CMK (cell line): Measurements from ENCODE around the gene HOXA9.

Experiments used
- DNase-seq: peaks from one replicate; pipeline ENCODE4 v3.0.0-alpha.2; 2010; ENCODE audit warnings: low read depth

The HOXA9 gene

DNA sequence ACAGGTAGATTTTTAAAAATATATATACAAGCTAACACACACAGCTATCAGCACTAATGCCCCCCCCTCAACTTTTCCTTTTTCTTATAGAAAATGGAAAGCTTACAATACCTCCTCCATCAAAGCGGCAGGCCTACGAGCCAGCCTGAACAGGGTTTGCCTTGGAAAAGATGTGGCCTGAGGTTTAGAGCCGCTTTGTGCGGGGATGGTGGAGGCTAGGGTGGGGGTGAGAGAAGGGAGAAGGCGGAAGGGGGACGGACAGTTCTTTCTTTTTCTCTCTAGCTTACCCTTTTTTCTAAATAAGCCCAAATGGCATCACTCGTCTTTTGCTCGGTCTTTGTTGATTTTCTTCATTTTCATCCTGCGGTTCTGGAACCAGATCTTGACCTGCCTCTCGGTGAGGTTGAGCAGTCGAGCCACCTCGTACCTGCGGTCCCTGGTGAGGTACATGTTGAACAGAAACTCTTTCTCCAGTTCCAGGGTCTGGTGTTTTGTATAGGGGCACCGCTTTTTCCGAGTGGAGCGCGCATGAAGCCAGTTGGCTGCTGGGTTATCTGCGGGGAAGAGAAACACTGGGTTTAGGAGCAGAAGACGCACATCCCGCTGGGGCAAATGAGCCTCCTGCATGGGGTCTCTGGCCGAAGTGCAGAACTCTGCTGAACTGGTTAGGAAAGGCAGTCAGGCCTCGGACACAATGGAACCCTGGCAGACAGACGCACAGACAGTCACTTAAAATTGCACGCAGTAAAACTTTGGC lies 1.9 kb downstream of the HOXA9 start:
- DNase-seq = no peak

DNA sequence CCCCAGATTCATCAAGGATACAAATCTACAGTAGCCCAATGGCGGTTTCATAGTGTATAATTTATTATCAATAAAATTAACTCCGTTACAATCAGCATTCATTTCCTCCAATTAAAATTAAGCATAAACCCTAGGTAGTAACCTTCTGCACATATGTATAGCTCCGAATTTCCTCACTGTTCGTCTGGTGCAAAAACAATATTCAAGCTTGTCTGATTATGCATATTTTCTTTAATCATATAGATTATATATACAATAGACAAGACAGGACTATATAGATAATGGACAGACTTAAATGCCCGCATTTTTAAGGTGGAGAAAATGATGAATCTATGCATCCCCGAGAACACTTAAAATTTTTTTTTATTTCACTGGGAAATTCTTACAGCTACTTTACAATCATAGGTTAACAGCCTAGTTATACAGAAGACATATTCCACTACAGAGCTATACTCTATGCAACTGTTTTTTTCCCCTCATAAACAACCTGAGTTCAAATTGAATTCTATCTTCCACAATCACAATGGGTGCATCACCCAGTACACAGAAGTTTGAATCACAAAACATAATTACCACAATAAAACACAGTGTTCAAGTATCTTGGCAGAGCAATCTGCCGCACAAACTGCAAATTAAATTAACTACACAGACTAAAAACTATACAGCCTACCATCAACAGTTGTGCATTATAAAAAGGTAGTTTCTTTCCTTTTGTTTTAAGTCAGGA lies 2.6 kb downstream of the HOXA9 start:
- no peak for DNase-seq

GRCh38 chr7:27161721-27162560 lies 3.4 kb downstream of the HOXA9 start:
- no peak for DNase-seq

GRCh38 chr7:27161214-27161720 lies 4.1 kb downstream of the HOXA9 start:
- DNase-seq = no peak

DNA sequence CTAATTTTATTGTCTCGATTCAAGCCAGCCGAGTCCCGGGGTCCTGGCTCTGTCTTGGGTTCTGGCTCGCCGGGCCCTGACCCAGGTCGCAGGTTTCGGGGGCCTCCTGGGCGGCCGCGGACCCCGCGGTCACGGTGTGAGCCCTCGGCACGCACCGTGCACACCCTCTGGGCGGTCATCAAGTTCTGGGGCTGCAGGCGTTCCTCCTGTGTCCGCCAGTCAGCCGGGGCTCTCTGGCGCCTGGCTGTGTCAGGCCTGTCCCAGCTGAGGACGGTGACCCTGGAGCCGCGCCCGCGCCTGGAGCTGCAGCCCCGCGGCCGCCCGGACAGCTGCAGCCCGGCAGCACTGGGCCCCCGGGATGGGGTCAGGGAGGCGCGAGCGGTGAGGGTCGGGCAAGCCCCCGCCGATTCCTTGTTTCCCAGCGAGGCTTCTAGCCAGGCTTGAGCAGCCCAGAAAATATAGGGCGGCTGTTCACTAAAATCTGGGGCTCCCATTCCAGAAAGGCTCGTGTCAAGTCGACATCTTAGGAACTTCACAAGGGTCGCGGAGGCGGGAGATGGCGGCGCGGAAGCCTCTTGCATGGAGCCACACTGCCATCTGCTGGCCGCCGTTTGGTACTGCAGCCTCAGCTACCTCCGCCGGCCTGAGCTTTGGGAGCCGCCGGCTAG lies 4.7 kb downstream of the HOXA9 start:
- no peak for DNase-seq

GRCh38 chr7:27160145-27160545 lies 5.2 kb downstream of the HOXA9 start:
- no peak for DNase-seq

DNA sequence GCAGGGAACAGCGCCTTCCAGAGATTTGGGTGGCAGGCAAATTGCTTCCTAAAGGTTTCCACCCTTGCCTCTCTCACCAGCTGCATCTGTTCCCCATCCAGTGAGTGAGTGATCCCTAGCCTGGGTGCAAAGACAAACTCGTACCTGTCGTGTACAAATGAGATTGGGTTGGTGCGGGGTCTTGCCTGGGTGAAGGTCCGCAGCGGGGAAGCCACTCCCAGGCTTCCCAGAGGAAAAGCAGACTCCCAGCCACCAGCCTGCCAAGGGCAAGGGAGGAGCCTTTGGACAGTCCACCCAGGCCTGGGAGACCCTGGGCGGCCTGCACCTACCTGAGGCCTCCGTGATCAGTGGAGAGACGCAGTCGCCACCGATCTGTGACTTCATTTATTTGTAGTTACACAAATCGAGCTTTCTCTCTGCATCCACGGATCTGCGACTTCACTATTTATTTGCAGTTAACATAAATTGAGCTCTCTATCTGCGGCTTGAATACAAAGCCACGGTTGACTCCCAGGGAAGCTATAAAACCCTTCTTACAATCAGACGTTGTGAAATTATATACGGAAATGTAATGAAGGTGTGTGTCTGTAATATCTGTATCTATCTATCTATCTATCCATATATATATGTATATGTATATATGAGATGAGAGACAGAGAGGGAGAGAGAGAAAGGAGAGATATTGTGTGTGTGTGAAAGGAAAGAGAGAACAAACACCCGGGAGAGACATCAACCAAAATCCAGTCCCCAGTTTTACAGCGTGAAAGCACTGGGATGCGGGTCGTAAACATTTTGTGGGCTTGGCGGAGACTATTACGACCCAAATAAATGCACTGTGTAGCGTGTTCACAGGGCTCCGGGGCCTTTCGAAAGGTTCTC lies 5.8 kb downstream of the HOXA9 start:
- no peak for DNase-seq

DNA sequence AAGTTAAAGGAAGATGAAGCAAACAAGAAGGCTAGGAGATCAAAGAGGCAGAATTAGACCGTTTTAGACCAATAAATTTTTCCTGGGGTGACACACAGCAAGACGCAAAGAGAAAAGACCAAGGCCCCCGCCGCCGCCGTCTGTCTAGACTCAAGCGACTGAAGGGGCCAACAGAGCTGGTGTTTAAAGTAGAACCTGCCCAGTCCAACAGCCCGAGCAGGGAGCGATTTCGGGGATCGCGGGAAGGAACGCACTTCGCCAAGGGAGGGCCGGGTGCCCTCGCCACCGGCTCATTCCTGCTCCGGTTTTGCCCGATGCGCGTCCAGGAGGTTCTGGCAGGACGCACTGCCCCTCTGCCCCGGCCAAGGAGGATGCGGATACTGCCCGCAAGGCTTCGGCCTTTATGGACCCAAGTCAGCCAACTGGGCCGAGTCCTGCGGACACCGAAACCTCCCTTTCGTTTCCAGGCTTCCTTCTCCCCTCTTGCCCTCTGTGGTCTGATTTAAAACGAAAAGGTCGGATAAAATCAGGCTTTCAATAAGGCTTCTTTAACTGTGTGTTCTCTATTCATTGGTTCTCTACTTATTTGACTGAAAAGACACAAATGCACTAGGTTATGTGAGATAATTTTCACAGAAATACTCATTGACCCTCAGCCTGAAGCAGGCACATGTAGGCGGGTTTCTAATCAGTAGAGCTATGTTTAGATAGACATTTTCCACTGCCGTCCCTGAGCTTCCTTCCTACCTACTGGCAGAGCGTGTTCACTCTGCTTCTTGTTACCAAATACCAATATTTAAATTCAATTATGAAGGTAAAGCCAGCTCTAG lies 6.7 kb downstream of the HOXA9 start:
- no peak for DNase-seq

DNA sequence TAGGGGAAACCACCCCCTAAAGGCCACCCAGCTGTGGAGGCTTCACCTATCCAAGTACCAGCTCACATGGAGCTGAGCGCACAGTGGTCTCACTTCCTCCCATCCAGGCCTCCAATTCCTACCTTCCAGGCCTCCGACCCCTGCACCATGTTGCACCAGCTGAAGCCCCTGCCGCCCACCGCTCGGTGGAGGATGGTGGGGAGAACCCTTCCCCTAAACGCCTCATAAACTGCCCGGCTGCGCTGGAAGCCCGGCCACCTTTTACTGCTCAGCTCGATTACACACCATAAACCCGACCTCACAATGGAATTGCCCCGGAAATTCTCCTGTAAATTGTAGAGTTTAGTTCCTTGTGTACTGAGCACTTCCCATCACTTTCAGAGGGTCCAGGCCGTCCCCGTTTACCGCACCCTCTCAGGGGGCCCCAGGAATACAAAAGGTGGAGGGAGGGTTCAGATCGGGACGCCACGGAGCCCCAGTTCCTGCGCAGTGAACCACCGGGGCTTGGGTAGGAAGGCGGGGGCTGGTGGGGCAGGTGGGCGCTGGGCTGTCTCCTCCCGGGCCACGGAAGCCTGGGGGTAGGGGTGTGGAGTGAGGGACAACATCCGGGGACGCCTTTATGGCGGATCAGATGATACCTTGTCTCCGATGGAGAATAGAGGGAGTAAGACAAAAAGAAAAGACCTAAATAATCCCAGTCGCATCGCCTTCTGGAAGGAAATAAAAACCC lies 7.5 kb downstream of the HOXA9 start:
- no peak for DNase-seq

DNA sequence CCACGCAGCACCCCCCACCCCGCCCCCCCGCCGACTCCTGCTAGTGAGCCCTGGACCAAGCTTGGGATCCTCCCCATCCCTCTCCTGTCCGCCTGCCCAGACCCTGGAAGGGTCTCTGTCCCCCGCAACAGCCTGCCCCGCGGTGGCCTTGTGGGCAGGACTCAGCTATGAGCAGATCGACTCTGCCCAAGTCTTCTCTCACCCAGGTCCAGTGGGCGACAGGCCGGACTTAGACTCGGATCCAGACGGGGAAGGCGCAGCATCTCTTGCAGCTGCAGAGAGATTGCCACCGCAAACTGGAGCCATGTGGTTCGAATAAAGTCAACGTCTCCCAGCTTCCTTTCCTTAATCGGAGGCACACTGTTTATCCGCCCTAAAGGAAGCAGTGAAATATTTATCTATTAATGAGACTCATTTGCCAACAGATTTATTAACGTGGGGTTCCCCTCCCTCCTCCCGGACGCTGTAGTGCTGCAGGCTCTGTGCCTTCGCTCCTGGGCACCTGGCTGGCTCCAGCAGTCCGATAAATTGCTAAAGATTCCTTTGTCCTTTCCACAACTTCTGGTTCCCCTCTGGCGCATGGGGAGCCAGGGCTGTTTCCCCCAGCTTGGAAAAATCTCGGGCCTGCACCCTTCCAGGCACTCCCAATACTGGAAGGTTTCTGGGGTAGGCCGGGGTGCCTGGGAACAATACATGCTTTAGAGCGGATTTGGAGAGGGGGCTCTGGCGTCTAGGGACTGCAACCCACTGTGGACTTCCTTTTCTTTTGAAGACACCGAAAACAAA lies 8.2 kb downstream of the HOXA9 start:
- DNase-seq = no peak

- DNase-seq = no peak
These were observed 8.8 kb downstream of the HOXA9 start, which contains the start of gene HOXA7 for GRCh38 chr7:27156508-27156898. Gene HOXA7 (minus strand): TSS chr7:27156675. CDS start chr7:27156545, 130 bp downstream.

- no peak for DNase-seq
These were observed 9.4 kb downstream of the HOXA9 start for GRCh38 chr7:27155816-27156507.

- no peak for DNase-seq
These were observed 10.2 kb downstream of the HOXA9 start for GRCh38 chr7:27154901-27155815.

DNA sequence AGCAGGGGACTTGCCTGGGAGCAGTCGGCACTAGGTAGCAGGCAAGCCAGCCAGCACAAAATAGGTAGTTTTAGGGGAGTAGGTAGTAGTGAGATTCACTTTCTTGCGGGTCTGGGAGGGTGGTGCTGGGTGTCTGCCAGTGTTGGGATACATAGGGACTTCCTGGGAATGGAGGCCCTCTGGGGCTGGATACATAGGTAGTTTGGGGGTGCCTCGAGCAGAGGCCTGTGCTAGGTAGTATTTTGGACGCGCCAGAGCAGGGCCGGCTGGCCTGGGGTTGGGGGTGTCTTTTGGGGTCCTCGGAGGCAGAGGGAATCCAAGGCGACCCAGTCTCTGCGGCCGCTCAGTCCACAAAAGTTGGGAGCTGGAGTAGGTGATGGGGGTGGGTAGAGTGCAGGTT lies 11.0 kb downstream of the HOXA9 start:
- DNase-seq = no peak

- no peak for DNase-seq
These were observed 11.8 kb downstream of the HOXA9 start for GRCh38 chr7:27153526-27153925.

- DNase-seq = no peak
These were observed 12.4 kb downstream of the HOXA9 start for GRCh38 chr7:27152816-27153442.
